ENCODE data around the gene NPHP3.

DNA sequence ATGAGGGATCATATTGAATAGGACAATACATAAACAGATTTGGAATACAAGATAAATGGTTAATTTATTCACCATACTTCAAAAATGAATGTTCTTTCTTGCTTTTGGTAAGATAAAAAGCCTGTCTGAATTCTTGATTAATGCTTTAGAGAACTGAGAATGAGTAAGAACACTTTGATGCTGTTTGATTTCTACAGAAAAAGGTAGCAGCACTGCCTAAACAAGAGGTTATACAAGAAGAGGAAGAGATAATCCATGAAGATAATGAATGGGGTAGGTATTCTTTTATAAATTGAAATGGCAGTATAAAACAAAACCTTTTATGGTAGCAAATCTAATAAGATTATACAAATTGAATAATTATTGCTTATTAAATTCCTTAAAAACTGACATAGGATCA is 46.8 kb downstream of the NPHP3 start:
- TF ChIP-seq, protein P1, sequence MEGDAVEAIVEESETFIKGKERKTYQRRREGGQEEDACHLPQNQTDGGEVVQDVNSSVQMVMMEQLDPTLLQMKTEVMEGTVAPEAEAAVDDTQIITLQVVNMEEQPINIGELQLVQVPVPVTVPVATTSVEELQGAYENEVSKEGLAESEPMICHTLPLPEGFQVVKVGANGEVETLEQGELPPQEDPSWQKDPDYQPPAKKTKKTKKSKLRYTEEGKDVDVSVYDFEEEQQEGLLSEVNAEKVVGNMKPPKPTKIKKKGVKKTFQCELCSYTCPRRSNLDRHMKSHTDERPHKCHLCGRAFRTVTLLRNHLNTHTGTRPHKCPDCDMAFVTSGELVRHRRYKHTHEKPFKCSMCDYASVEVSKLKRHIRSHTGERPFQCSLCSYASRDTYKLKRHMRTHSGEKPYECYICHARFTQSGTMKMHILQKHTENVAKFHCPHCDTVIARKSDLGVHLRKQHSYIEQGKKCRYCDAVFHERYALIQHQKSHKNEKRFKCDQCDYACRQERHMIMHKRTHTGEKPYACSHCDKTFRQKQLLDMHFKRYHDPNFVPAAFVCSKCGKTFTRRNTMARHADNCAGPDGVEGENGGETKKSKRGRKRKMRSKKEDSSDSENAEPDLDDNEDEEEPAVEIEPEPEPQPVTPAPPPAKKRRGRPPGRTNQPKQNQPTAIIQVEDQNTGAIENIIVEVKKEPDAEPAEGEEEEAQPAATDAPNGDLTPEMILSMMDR (IDR thresholded peaks at IDR 0.05; ENCODE audit: insufficient read depth, low read length, poor library complexity, severe bottlenecking) = no peak
- no peak for TF ChIP-seq EZH2phosphoT487 (conservative IDR thresholded peaks at IDR 0.05; ENCODE audit: low read length)

Data from SU-DHL-6 (cell line).